GM19452 (cell line): Measurements from ENCODE around the gene CCNDBP1.
"Not testable (repeated sequence)": the region's sequence is repeated elsewhere in the genome, so short reads cannot be mapped to it uniquely, and the experiment has no call there.

ENCODE experiments used
- ATAC-seq: cut with Tn5 transposase; IDR thresholded peaks from one replicate; pipeline ENCODE4 v1.9.1; 2021; ENCODE audit not compliant: unreplicated experiment

The CCNDBP1 gene, protein sequence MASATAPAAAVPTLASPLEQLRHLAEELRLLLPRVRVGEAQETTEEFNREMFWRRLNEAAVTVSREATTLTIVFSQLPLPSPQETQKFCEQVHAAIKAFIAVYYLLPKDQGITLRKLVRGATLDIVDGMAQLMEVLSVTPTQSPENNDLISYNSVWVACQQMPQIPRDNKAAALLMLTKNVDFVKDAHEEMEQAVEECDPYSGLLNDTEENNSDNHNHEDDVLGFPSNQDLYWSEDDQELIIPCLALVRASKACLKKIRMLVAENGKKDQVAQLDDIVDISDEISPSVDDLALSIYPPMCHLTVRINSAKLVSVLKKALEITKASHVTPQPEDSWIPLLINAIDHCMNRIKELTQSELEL

DNA sequence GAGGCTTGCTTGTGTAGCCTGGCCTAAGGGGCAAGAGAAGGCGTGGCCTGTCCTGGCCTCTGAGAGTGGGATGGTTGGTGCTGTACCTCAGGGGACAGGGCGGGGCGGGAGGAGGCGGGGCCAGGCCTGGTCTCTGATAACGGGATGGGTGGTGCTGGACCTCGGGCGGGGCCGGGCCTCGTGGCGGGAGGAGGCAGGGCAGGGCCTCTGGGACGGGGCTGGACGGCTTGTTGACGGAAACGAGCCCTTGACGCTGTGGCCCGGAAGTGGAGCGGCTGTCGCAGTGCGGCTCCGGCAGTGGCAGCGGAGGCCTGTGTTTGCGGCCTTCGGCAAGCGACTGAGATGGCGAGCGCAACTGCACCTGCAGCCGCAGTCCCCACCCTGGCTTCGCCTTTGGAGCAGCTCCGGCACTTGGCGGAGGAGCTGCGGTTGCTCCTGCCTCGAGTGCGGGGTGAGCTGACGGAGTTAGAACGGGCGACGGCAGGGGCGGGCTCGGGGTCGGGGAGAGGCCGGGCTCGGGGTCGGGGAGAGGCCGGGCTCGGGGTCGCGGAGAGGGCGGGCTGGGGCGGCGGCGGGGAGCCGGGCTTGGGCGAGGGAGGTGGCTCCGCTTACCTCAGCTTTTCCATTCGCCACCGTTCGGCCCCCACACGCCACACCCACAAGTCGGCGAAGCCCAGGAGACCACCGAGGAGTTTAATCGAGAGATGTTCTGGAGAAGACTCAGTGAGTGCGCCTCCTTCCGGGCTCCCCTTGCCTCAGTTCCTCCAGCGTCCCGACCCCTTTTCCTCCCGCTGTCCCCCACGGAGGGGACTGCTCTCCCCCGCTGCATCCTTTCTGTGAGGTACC is at the start of gene CCNDBP1:
TSS of gene CCNDBP1 (plus strand) at position 247 of the 846 bp plus-strand sequence. CDS start at position 343, 96 bp downstream.
- ATAC-seq, result peak; percentile 95

DNA sequence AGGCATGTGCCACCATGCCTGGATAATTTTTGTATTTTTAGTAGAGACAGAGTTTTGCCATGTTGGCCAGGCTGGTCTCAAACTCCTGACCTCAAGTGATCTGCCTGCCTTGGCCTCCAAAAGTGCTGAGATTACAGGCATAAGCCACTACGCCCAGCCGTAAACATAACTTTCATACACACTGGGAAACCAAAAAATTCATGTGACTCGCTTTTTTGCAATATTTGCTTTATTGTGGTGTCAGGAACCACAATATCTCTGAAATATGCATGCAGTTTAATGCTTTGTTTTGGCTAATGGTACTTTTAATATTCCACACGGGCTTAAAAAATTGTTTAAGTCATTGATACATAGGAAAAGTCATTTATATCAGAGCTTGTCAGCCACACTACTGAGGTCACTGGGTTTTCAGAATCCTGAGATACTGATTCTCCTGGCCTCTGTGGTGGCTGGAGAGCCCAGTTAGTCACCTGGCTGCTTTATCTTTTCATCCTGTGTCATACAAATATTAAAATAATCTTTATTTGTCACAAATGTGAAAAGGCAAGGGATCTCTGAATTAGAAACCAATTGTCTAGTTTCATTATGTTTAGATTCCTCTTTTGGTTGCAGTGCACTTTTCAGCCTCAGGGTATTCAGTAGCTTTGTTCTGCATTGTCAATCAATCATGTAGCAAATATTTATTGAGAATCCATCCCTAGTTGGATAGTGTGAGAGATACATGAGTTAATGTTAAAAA is 41.8 kb upstream of the CCNDBP1 start:
- ATAC-seq, result no peak

GRCh38 chr15:43144512-43144911 is 40.7 kb upstream of the CCNDBP1 start:
- no peak for ATAC-seq

GRCh38 chr15:43146184-43146583 is 39.0 kb upstream of the CCNDBP1 start:
- ATAC-seq, result no peak

DNA sequence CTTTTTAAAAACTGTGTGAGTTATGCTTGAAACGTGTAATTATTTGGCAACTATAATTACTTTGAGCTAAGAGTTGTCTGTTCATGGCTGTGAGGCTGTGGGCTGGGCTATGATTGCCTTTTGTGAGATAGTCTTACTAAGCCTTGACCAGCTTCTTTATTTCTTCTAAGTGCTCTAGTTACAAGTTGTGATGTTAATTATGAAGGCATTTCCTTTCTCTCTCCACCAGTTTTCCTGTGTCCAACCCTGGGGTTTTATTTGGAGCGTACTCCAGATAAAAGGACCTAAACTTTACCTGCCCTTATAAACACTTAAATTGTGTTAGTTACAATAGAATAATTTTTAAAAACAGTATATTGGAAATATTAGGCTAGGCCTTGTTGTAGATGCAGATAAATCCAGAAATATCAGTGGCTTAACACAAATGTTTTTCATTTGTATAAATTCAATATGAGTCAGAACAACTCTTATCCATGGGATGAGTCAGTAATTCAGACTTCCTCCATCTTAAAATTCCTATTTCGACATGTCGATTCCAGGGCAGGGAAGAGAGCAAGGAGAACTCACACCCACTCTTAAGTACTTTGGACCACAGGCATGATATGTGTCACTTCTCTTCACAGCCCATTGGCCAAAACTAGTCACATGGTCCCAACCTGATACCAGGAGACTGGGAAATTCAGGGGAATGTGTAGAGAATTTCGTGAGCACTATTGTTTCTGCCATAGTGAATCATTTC is 34.8 kb upstream of the CCNDBP1 start:
- ATAC-seq, result no peak

DNA sequence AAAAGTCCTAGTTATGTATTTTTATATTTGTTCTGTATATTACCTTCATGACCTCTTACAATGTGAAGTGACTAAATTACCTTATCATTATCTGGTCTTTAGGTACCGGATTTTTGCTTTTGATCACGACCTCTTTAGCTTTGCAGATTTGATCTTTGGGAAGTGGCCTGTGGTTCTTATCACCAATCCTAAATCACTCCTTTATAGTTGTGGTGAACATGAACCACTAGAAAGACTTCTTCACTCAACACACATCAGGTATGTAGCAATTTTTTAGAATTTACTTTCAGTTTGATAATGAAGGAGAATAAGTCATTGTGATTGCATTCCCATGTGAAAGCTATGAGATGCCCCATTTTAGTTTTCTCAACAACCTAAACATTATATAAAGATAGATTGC is 33.5 kb upstream of the CCNDBP1 start:
- ATAC-seq, result no peak

GRCh38 chr15:43153269-43153668 is 31.9 kb upstream of the CCNDBP1 start:
- ATAC-seq, result no peak

- ATAC-seq, result no peak
Observed at GRCh38 chr15:43165801-43166325, 19.3 kb upstream of the CCNDBP1 start.

GRCh38 chr15:43167261-43167660 is 17.9 kb upstream of the CCNDBP1 start:
- not testable (repeated sequence) for ATAC-seq

DNA sequence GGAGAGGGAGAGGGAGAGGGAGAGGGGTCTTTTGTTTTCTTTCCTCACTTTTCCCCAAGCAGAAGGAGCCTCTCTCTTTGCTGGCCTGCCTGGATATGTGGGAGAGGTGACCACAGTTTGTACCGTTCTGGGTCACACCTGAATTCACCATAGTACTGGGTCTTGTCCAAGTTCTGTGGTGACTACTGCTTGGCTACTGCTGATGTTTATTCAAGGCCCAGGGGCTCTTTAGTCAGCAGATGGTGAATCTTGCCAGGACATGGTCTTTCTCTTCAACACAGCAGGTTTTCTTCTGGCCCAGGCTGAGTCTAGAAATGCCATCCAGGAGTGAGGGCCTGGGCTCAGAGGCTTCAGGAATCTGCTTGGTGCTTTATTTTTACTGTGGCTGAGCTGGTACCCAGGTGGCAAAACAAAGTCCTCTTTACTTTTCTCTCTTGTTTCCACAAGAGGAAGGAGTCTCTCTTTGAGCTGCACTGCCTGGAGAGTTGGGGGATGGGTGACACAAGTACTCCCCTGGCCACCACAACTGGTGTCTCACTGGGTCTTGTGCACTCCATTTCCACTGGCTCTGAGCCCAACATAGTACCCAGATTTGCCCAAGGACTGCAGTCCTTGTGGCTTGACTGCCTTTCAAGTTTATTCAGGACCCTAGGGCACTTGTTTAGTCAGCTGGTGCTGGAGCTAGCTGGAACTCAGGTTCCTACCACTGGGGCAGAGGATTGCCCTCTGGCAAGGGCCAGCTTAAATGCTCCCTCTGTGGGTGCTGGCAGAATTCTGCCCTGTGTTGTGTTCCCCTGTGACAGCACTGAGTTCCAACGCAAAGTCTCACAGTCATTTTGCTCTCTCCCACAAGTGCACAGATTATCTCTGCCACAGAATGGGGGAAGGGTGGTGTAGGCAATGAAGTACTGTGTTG is 16.8 kb upstream of the CCNDBP1 start:
- no peak for ATAC-seq

DNA sequence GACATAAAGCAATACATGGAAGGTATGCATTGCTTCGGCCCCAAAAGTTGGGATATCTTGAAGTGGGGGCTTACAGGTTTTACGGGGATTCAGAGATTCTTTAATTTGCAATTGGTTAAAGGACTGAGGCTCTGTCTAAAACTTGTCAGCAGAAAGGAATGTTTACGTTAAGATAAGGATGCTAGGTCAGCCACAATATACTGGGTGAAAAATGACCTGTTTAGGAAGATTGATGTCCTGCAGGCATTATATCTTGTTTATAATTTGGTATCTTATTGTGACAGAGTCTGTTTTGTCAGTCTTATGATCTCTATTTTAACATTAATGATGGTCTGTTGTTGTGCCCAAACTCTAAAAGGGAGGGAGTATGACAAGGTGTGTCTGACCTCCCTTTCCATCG is 15.3 kb upstream of the CCNDBP1 start:
- ATAC-seq, result no peak

GRCh38 chr15:43175656-43176309 is 9.4 kb upstream of the CCNDBP1 start:
- ATAC-seq, result not testable (repeated sequence)

- ATAC-seq, result not testable (repeated sequence)
Observed at GRCh38 chr15:43177147-43177546, 8.1 kb upstream of the CCNDBP1 start.

DNA sequence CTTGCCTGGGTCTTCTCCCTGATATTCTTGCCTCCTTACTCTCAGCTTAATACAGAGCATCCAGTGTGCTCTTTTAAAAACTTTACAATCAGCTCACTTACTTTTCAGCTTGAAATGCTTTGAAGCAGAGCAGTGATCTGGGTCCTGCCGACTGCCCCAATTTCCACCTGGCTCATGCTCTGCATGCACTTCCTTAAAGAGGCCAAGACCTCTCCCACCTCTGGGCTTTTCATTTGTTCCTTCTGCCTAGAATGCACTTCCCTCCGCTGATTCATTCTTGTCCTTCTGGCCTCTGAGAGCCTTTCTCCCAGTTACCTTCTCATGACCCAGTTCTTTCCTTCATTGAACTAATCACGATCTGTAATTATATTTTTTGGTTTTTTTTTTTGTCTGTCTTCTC is 1.9 kb upstream of the CCNDBP1 start:
- no peak for ATAC-seq

DNA sequence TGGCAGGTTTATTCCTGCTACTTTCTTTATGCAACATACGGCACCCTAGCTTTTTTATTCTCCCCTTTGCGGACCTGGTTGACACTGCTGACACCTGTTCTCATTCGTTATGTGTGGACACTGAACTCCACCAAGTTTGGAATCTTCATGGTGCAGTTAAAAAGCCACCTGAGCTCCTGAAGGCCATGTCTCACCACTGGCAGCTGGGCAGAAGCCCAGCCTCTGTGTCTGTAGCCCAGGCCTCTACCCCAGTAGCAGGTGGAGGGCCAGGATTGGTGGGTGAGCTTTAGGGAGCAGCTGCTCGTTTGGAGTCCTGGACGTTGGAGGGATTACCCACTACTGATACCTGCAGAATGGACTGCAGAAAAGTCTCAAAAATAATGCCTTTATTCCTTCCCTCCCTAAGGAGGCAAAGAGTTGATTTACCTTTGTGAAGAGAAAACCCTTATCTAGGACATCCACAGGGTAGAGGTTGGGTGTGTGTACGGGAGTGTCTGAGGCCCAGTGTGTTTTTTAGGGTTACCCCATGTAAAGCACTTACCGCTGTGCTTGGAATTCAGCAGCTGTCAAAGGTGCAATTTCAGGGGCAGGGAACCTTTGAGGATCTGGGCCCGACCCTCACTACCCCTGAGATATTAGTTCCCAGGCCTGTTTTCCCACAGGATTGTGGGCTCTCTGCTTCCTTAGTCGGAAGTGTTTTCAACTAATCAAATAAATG is 637 bp upstream of the CCNDBP1 start:
- peak; percentile 6 for ATAC-seq

DNA sequence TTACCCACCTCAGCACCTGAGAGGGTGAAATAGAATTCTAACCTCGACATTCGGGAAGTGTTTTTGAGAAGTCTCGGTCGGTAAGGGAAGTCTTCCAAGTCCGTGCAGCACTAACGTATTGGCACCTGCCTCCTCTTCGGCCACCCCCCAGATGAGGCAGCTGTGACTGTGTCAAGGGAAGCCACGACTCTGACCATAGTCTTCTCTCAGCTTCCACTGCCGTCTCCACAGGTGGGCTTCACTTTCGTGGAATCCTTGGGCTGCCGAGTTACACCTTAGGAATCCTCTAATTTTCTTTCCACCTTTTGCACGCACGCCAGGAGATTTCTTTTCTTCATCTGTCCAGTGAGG is 775 bp downstream of the CCNDBP1 start:
- ATAC-seq, result peak; percentile 18

DNA sequence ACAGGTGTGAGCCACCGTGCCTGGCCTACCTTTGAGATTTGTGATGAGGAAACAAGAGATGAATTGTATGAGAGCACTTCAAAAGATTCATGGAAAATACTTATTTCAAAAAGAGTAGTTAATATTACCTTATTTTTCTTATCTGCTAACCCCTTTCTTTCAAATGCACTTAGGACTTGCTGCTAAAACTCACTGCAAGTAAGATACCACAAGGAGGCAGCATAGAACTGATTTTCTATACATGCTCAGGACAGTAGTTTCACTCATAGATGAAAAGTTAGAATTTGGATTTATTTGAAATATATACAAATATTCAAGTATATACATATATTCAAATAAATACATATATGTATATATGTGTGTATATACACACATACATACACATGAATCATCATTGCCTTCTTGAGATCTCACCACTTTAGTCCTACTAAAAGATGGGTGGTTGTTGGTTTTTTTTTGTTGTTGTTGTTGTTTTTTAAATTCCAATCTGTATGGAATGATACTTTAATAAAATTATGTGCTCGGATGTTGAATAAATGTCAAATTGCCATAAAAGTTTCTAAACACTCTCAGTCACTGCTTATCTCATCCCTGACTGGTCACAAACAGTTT is 2.4 kb downstream of the CCNDBP1 start:
- ATAC-seq, result no peak

GRCh38 chr15:43189296-43189695 is 4.1 kb downstream of the CCNDBP1 start:
- ATAC-seq, result no peak
